Adrenal gland (tissue), 12 donors: ENCODE results near the gene TES. TPM values are rescaled to one million over a fixed set of nuclear protein-coding genes. Genes with fewer than 3 reads are reported as not detected.
"Not testable (repeated sequence)": the region's sequence is repeated elsewhere in the genome, so short reads cannot be mapped to it uniquely, and the experiment has no call there.

Source experiments
- DNase-seq, 7 donors: peaks; one replicate each; pipeline ENCODE4 v3.0.0-alpha.2; 2019 to 2020
- H3K27ac ChIP-seq, 5 donors: fragments of 200-600 bp; sonication (generic) in 4 of 5; 1 replicate in 3 of 5; 2 replicates in 2 of 5; pipeline versions ENCODE4 v1.5.1 to v1.8.0; 2016 to 2020; ENCODE audit warnings: mild to moderate bottlenecking in 1 of 5
- H3K27me3 ChIP-seq: fragments of 200-600 bp; 2 replicates; pipeline ENCODE4 v1.8.0; 2021
- H3K36me3 ChIP-seq, 2 donors: fragments of 200-600 bp; replicated peaks in 1 of 2; 1 replicate in 1 of 2; 2 replicates in 1 of 2; pipeline versions ENCODE4 v1.5.1 to v1.8.0; 2018 to 2022
- H3K4me1 ChIP-seq, 2 donors: fragments of 200-600 bp; replicated peaks in 1 of 2; 1 replicate in 1 of 2; 2 replicates in 1 of 2; pipeline versions ENCODE4 v1.5.1 to v1.8.0; 2018 to 2021
- H3K4me3 ChIP-seq, 4 donors: fragments of 200-600 bp; sonication (generic) in 3 of 4; one replicate each; pipeline ENCODE4 v1.5.1; 2016 to 2018
- H3K9me3 ChIP-seq, 3 donors: fragments of 200-600 bp; sonication (generic) in 1 of 3; replicated peaks in 1 of 3; 1 replicate in 2 of 3; 2 replicates in 1 of 3; pipeline versions ENCODE4 v1.5.1 to v1.8.0; 2016 to 2021
- CTCF ChIP-seq, 6 experiments: fragments of 450-650 bp in 4 of 6; fragments of 200-600 bp in 2 of 6; sonication (generic) in 1 of 6; IDR thresholded peaks; 1 replicate in 5 of 6; 2 replicates in 1 of 6; pipeline versions ENCODE4 v1.5.1 to v1.8.0; 2016 to 2021; ENCODE audit warnings: antibody characterized with exemption in 6 of 6, mild to moderate bottlenecking in 2 of 6, moderate library complexity in 1 of 6
- POLR2A ChIP-seq, 2 donors: fragments of 450-650 bp; IDR thresholded peaks; one replicate each; pipeline ENCODE4 v1.6.1; 2017; ENCODE audit warnings: antibody characterized with exemption in 2 of 2, mild to moderate bottlenecking in 2 of 2, moderate library complexity in 1 of 2
- WGBS, 4 donors: extraction: QIAGEN DNeasy Blood & Tissue Kit in 2 of 4; methylation state at CpG; one replicate each; pipeline versions ENCODE4 v1.1.5 to v1.1.7; 2013 to 2017; 5-methylcytosine and 5-hydroxymethylcytosine counted together
- intact Hi-C, 2 donors: fragments of 100-400 bp; cut with DNase I; formaldehyde crosslinking; loops; one replicate each; pipeline versions ENCODE4 v1.14.1 to v1.15.0; 2022 to 2023
- polyA plus RNA-seq, 3 donors: library from polyadenylated mRNA; stranded (reverse); fragments of 200-250 nt in 2 of 3; fragments of 350-450 nt in 1 of 3; fragmentation: Illumina TruSeq in 1 of 3; extraction: RNeasy Lipid Tissue Mini Kit (QIAGEN cat#74804) in 1 of 3; gene quantifications; one replicate each; pipeline ENCODE4 v1.2.3, GENCODE V29; 2013 to 2014
- total RNA-seq, 9 donors: library from RNA; depleted of rRNA in 4 of 9; stranded (reverse); fragments of >200 nt in 4 of 9; fragments of 120-200 nt in 1 of 9; fragmentation: NEBNext Ultra II Directional in 1 of 9; extraction: Animal tissue kit (Norgen Biotek cat#: 25700) in 1 of 9; gene quantifications; one replicate each; pipeline versions ENCODE4 v1.1.0 to v1.2.4, GENCODE V29; 2013 to 2023
- donor health status: healthy with polysubstance abuse.
- donor health status: Bipolar disorder and iron deficiency.
- donor health status: DM: yes; HTN: yes; CAD: no.
- donor health status: DM: no; HTN: no; CAD: no.
- donor health status: DM: no; HTN: no; CAD: no.
- donor health status: DM: yes; HTN: yes; CAD: no.

Gene TES
- total and polyA plus RNA-seq, 12 donors = 3.9 to 21.8 (median 12.5) TPM

- Histone ChIP-seq H3K9me3 (no peaks in the 10 kb centered on the region), H3K27me3 (no peaks in the 10 kb centered on the region), H3K4me1 (no peaks in the 10 kb centered on the region), H3K4me3 (no peak overlapping the region), H3K36me3 (no peaks in the 10 kb centered on the region), H3K27ac (no peak overlapping the region)
- no peak for DNase-seq
- intact Hi-C loops = no loop called here
- 84 to 90% (median 87%) methylated on average over 1 of the region's 1 CpG for WGBS, 4 donors
- no peak for TF ChIP-seq POLR2A (IDR thresholded peaks at IDR 0.05)
- no peak for TF ChIP-seq CTCF (IDR thresholded peaks at IDR 0.05)
Observed at GRCh38 chr7:116242178-116242577, 31.8 kb downstream of the TES start.

GRCh38 chr7:116242759-116243158 lies 32.4 kb downstream of the TES start:
- no peaks in the 10 kb centered on the region for H3K9me3 ChIP-seq
- H3K4me3 ChIP-seq = no peak overlapping the region
- no peak for DNase-seq
- TF ChIP-seq POLR2A (IDR thresholded peaks at IDR 0.05) = no peak
- TF ChIP-seq CTCF (IDR thresholded peaks at IDR 0.05) = no peak
- H3K27ac ChIP-seq = no peak overlapping the region
- H3K36me3 ChIP-seq = no peaks in the 10 kb centered on the region
- H3K4me1 ChIP-seq = no peaks in the 10 kb centered on the region
- intact Hi-C loops = no loop called here
- H3K27me3 ChIP-seq = no peaks in the 10 kb centered on the region

GRCh38 chr7:116244803-116245202 lies 34.5 kb downstream of the TES start:
- H3K4me1 ChIP-seq, intact Hi-C loops, H3K9me3 ChIP-seq, DNase-seq, H3K36me3 ChIP-seq, H3K27ac ChIP-seq, H3K27me3 ChIP-seq, H3K4me3 ChIP-seq: not testable (repeated sequence)
- WGBS, 4 donors = 96 to 100% (median 96%) methylated on average over 4 to 5 of the region's 5 CpGs

GRCh38 chr7:116246357-116246756 lies 36.0 kb downstream of the TES start:
- no peaks in the 10 kb centered on the region for H3K9me3 ChIP-seq
- no peak overlapping the region for H3K4me3 ChIP-seq
- H3K27ac ChIP-seq = no peak overlapping the region
- no peaks in the 10 kb centered on the region for H3K4me1 ChIP-seq
- H3K36me3 ChIP-seq = no peaks in the 10 kb centered on the region
- no peak for DNase-seq
- intact Hi-C loops = no loop called here
- no peaks in the 10 kb centered on the region for H3K27me3 ChIP-seq
- 90 to 100% (median 93%) methylated on average over 1 of the region's 1 CpG for WGBS, 4 donors
- TF ChIP-seq POLR2A (IDR thresholded peaks at IDR 0.05) = no peak
- no peak for TF ChIP-seq CTCF (IDR thresholded peaks at IDR 0.05)

- TF ChIP-seq POLR2A (IDR thresholded peaks at IDR 0.05) (no peak), CTCF (IDR thresholded peaks at IDR 0.05) (peak in 3 of 6 experiments; percentile 28 to 35 (median 35))
- Histone ChIP-seq H3K27me3 (no peaks in the 10 kb centered on the region), H3K9me3 (no peaks in the 10 kb centered on the region), H3K4me1 (no peaks in the 10 kb centered on the region), H3K36me3 (no peaks in the 10 kb centered on the region), H3K27ac (no peak overlapping the region), H3K4me3 (no peak overlapping the region)
- DNase-seq = no peak
- intact Hi-C loops = loop anchor here in 1 of 2 donors (10.0 kb wide), 1 partner anchor 565 kb away; no protein-coding TSS in a partner anchor
- 82 to 93% (median 86%) methylated on average over 3 of the region's 3 CpGs for WGBS, 4 donors
Observed at GRCh38 chr7:116249969-116250553, 39.7 kb downstream of the TES start.
